ENCODE measurements around the gene DPF1.

The DPF1 gene

DNA sequence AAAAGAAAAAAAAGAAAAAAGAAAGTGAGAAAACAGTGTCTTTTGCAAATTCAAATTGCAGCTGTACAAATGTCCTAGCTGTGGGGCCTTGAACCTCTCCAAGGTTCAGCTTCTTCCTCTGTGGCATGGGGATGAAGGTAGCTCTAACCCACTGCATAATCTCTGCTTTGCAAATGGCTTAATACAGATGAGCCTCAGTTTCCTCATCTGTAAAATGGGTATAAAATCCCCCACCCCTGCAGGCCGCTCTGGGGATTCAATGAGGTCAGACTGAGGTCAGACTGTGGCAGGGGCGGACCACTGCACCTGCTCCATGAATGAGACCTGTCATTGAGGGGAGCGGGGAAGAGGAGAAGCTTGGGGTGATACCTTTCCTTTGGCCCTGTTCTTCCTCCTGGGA is 5.8 kb downstream of the DPF1 start:
- DNase-seq, result no peak

DNA sequence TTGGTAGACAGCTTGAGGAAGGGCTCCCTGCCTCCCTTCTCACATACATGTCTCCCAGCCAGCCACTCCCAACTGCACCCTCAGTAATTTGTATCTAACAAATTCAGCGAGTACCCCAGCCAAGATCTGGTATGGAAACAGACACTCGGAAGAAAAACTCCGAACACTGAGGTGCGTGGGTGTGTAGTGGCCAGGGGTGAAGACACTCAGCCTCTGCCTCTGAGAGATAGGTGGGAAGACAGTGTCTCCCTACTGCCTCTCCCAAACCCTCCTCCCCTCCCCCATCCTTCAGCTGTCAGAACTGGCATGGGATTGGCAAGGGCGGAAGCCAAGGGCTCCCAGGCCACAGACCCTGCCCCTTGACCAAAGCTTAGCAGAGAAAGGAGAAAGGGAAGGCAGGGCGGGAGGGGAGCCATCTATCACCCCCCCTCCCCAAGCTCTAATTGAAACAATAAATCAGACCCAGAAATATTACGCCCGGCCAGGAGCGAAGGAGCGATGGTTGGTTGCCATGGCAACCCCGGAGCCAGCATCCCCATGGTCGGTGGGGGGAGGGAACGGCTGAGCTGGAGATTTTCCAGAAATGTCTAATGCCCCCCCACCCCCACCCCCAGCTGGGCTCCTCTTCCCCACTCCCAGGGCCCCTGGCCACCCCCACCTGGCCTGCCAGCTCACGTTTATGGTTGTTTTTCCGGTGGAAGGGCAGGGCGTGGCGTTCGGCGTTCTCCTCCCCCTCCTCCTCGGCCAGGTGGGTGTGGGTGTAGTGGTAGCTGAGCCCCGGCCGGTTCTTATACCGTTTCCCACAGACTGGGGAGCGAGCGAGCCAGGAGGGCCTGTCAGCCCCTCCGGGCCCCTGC is 7.0 kb downstream of the DPF1 start:
- no peak for DNase-seq

DNA sequence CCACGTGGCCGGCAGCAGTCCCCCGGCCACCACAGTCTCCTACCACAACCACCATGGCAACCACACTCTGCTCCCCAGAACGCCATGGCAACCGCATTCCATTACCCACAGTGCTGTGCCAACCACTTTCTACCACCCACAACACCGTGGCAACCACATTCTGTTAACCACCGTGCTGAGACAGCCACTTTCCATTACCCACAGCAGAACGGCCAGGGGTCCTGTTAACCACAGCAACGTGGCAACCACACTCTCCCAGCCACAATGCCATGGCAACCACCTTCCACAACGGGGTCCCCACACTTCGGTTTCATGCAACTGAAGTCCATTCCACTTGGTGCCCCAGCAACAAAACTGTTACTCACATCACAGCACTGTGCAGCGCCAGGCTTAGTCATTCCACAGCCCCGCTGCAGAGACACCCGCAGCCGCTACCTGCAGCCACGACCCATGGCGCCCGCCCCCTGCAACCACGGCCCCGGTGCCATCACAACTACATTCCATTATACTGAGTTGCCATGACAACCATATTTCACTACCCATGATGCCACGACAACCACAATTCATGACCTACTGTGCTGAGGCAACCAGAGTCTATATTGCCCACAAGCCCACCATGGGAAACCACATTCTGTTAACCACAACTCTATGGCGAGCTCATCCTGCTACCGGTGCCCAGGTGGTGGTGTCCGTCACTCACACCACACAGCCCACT is 10.0 kb downstream of the DPF1 start:
- peak; percentile 25 for DNase-seq

DNA sequence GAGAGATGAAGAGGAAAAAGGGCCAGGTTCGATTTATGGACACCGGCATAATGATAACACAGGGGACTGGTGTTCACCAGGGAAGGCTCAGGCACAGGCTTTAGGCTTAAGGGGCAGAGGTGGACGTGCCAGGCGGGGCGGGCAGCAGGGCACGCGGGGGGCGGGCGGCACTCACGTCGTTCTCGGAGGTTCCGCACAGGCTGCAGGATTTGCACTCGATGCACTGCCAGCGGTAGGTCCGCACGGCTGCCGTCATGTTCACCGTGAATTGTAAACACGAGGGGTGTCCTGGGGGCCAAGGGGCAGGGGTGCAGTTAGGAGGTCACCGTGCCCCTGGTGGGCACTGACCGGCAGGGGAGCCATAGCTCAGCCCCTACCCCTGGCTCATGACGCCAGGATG is 10.6 kb downstream of the DPF1 start:
- no peak for DNase-seq

DNA sequence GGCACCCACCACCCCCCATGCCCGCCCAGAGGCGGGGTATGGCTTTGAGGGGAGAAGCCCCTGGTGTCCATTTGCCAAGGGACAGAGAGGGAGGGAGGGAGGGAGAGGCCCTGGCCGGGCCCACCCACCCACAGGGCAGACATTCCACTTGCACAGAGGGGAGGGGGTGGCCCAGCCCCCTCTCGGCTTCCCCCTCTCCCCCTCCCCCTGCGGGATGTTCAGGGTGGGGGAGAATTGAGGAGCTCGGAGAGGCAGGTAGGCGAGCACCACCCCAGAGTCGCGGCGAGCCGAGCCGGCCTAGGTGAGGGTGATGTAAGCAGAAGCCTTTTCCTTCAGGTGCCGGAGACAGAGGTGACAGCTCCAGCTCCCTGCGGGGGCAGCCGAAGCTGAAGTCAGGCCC is 12.3 kb downstream of the DPF1 start:
- no peak for DNase-seq

DNA sequence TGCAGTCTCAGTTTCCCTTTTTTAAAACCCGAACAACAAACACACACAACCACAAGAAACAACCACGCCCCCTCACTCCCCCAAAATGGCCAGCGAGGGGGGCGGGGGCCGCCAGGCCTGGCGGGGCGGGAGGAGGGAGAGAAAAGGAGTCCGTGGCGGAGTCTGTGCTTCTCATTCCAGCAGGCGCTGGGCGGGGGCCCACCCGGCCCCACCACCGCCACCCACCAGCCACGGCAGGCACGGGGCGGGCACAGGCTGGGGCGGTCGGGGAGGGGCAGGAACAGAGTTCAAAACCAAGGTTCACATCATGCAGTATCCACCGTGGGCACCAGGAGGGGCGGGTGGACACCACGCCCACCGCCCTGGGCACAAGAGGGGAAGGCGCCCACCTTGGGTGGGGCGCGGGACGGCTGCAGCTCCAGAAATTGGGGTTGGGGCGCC is 12.9 kb downstream of the DPF1 start:
- no peak for DNase-seq

DNA sequence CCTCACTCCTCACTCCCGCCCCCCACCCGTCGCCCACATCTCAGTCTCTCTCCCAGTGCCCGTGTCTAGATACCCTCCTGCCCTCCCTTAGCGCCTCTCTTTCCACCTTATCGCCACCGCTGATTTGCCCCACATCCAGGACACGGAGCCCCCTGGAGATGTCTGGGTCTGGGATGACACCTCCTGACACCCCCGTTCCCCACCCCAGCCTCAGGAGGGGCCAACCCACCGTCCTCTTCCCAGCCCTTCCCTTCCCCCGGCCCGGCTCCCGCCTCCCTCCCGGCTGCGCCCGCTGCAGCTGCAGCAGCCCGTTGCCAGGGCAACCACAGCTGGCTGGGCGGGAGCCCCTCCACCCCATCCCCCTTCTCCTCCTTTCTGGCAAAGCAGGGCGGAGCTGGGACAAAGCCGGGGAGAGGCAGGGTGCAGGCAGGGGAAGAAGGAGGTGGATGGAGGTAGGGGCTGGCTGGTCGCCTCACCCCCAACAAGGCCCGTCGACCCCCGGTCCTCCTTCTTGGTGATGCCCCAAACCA is 13.5 kb downstream of the DPF1 start:
- DNase-seq, result no peak

DNA sequence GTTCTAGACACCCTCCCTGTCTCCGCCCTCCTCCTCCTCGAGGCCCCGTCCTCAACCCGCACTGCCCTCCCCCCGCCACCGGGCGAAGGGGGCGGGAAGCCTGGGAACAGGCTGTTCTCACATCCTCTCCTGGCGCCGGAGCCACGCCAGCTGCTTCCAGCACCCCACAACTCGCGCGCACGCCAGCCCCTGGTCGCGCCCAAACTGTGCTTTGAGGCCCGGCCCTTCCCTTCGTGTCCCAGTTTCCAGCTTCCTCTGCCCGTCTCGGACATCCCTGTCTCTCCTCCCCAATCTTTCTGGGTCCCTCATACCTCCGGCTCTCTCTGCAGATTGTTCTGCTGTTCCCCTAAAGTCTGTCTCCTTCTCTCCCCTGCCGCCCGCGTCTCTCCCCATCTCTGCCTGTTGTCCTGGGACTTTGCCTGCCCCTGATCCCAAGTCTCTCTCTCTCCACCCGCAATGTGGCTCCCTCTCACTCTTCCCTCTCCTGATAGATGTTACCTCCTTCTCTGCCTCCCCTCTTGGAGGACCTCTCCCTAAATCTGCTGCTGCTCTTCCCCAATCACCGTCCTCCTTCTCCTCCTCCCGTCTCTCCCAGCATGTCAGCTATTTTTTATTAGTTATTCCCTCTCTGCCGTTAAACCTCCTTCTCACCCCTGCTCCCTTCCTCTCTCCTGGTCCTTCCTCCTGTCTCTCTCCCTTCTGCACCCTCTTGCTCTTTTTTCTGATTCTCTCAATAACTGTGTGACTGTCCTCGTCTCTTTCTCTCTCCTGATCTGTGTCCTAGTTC is 14.2 kb downstream of the DPF1 start:
- no peak for DNase-seq

DNA sequence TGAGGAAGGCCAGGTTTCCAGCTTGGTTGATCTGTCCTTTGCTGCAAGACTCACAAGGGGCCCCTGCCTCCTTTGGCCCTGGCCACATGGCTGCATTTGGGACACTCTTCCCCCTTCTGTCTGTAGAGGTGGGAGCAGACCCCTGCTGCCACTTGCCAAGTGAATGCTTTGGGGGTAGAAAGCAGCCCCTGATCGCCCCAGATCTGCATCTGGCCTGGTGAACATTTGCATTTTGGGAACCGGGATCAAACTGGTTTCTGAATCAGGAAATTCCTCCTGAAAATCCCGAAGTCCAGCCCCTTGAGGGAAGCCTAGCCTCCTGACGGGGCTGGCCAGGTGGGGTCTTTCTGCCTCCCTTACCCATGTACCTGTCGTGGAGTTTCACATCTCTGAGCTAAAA is 14.9 kb downstream of the DPF1 start:
- no peak for DNase-seq

DNA sequence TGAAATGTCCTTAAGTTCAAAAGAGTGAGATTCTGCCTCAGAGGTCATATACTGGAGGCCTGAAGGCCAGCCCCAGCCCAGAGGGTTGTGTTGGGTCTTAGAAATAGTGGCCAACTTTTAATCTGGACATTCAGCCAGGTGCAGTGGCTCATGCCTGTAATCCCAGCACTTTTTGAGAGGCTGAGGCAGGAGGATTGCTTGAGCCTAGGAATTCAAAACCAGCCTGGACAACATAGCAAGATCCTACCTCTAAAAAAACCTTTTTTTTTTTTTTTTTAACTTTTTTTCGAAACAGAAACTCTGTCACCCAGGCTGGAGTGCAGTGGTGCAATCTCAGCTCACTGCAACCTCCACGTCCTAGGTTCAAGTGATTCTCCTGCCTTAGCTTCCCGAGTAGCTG is 15.5 kb downstream of the DPF1 start:
- no peak for DNase-seq

DNA sequence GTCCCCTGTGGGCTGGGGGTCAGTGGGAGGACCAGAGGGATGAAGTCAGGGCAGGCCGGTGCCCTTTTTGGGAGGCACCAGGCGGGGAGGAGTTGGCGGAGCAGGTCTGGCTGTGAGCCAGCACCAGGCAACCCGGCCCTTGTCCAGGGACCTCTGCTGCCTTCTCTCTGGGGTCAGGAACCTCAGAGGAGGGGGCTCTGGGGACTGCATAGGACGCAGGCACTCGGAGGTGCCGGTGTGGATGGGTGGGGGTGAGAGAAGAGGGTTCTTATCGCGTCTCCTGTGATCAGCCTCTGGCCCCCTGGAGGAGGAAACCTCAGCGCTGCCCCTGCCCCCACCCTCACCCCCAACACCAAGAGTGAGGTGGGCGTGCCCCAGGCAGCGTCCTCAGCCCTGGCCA is 16.5 kb downstream of the DPF1 start:
- DNase-seq, result no peak

DNA sequence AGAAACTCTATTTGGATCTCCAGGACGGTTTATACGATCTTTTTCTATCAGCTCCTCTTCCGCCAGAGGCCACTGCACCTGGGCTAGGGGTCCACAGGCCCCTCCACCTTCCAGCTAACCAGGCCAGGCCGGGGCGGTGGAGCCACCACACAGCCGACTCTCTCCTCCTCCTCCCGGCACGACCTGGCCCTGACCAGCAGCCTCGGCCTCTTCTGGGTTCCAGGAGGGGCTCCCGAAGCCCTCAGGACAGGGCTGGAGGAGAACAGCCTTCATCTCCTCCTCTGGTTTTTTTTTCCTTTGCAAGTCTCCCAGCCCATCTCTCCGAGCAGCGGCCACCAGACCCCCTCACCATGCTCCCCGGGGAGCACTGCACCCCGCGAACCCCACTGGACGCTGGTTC is 17.1 kb downstream of the DPF1 start:
- DNase-seq, result no peak

DNA sequence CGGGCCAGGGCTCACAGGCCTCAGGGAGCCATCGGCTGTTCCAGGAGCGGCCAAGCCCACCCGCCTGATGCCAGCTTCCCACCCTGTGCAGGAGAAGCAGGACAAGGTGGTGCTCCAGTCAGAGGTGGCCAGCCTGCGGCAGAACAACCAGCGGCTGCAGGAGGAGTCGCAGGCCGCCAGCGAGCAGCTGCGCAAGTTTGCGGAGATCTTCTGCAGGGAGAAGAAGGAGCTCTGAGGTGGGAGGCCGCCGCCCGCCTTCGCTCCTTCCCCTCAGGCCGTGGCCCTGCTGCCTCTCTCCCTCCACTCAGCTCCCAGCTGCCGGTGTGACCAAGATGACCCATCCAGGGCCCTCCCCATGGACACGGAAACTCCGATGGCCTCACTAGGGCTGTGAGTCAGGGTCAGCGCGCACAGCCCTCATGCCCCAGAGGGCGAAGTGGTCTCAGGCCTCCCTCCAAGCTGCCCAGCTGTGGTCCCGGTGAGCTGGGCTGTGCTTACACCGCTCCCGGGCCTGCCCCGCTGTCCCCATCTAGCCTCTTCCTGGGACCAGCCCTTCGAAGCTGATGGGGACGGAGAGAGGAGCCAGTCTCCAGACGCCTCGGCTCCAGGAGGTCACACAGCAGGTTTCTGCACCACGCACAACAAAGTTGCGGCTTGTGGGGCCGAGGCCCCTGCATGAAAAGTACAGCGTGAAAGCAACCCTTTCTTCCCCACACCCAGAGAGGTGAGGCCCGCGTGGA is 17.8 kb downstream of the DPF1 start:
- no peak for DNase-seq

DNA sequence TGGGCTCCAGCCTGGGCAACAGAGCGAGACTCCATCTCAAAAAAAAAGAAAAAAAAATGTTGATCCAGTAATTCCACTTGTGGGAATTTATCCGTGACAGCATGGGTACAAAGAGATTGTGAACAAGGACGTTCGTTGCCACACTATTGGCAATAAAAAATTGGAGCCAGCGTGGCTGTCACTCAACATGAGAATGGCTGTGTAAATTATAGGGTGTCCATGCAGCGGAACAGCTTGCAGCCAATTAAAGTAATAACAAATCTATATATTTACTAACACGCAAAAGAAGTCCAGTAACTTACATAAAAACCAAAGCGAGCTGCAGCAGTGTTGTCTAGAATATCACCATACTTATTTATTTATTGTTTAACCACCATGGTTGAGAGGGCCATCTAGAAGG is 19.3 kb downstream of the DPF1 start:
- DNase-seq, result no peak

DNA sequence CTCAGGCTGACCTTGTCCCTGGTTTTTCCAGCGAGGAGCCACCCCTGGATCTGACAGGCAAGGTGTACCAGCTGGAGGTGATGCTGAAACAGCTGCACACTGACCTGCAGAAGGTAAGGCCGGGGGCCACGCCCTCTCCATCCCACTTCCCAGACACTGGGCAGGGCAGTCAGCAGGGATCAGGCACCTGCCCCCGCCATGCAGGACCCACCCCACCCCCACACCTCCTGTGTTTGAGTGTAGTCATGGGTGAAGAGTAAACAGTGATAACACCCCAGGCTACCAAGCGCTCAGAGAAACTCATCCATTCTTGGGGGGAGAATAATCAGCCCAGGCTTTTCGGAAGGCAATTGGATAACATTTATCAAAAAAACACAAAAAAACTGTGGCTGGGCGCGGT is 19.9 kb downstream of the DPF1 start:
- no peak for DNase-seq

DNA sequence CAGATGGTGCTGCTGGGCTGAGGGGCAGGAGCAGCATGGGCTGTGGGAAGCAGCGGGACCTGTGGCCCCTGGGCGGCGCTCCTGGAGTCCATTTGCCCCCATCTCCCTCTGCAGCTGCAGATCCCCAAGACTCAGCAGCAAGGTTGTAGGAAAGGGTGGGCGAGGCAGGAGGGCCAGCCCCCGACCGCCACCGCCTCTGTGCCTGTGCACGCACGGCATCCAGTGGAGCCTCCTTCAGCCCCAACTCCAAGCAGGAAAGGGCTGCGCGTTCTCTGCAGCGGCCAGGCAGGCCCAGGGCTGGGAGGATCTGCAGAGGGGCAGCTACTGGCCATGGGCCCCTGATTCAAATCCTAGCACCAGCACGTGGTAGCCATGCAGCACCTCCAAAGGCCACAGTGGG is 20.8 kb downstream of the DPF1 start:
- DNase-seq, result no peak

DNA sequence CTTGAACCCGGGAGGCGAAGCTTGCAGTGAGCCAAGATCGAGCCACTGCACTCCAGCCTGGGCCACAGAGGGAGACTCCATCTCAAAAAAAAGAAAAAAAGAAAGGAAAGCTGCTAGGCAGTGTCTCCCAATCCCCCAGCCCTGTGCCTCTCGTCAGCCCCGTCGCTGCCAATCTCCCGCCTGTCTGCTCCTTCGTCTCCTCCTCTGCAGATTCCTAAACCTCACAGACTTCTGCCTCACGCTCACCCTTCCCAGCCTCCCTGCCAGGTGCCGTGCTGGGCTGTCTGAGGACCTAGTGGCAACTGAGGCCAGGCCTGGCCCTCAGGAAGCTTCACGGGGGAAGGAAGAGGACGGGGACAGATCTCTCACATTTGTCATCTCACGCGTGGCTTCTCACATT is 21.5 kb downstream of the DPF1 start:
- no peak for DNase-seq

DNA sequence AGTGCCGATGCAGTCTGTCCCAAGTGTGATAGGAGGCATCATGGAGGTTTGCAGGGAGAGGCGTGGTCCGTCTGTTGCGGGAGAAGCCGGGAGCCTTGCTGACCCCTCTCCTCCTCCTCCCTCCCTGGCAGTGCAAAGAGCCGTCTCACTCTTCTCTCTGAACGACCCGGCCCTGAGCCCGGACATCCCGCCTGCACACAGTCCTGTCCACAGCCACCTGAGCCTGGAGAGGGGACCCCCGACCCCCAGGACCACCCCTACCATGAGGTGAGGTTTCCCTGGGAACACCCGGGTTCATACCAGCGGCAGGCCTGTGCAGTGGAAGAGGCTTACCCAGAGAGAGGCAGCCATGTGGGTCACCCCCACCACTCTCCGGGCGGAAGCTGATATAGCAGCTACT is 22.3 kb downstream of the DPF1 start:
- no peak for DNase-seq

DNA sequence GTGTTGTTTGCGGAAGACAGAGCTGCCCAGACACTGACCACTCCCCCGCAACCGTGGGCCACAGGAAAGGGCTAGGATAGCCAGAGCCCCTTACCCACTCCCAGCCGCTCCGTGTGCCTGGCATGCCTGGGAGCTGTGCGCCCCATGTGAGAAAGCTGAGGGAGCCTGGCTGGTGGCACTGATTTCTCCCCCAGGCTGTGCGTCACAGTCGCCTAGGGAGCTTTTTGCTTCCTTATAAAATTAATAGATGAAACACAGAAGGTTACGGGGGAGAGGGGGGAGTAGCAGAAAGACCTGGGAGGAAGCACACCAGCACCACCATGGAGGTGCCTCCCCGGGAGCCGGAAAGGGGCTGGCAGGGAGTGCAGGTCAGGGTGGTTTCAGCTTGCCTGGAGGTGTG is 24.7 kb downstream of the DPF1 start:
- no peak for DNase-seq

DNA sequence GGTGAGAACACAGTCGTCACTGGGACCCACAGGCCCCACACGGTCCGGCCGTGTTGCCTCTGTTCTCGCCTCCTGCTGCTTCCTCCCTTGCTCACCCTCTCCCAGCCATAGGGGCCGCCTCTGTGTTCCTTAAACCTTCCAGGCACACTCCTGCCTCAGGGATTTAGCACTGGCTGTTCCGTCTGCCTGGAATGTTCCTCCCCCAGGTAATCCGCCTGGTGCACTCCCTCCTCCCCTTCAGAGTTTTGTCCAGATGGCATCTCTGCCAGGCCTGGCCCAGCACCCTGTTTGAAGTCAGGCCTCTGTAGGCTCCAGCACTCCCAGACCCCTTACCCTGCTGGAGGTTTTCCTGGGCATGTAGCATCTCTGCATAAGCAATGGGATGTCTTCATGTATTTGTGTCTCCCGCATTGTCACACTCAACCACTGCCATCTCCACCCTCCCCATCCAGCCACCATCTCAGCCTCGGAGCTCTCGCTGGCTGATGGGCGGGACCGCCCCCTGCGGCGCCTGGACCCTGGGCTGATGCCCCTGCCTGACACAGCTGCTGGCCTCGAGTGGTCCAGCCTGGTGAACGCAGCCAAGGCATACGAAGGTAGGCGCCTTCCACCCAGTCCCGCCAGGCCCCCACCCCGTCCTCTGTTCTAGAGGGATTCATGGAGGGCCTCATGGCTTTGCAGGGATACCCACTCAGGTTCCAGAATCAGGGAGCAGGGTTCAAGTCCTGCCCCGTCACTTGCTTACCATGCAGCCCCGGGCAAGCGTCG is 25.9 kb downstream of the DPF1 start:
- DNase-seq, result no peak

DNA sequence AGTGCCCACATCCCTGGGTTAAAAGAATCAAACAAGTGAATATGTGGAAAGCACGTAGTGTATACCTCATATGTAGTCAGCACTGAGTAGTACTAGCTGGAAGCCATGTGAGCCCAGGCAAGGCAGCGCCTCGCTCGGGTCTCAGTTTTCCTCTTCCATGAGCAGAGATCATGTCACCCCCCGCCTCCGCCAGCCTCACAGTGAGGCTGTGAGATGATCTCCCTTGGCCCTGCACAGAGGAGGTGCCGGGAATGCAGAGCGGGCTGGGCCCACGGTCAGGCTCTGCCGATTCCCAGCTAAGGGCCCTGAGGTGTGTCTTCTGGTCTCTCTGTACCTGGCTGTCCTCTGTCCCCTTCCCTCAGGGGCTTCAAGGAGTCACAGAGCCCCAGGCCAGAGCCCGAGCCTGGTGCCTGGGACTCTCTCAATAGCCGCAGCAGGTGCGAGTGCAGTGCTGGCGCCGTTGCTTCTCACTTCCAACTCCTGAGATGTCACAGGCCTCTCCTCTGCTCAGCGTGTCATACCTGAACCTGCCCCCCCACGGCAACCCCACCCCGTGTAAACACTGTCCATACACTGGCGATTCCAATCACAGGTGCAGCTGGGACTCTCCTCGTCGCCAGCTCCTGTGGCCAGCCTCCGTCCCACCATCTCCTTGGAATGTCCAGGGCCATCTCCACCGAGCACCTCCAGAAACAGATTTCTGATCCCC is 26.9 kb downstream of the DPF1 start:
- no peak for DNase-seq

Measured in CD4-positive, alpha-beta T cell treated with Interleukin-17A for 4 hours (primary cell).